ENCODE data around the gene SLFN11.
"Not testable (repeated sequence)": the region's sequence is repeated elsewhere in the genome, so short reads cannot be mapped to it uniquely, and the experiment has no call there.

The SLFN11 gene

DNA sequence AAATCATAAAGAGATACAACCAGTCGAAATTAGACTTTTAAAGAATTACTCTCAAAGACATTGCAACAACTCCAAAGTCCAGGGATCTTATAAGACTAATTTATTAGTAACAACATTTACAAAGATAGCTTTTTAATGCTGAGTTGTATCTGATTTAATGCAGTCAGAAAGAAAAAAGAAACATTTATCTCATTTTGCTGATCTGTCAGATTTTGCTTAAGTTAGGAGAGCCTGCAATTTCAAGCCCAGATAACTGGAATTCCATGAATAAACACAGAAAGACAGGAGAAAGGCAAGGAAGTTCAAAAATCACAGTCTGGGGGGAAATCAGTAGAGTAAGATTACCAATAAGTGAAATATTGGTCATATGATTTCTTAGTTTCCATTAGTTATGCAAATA lies 22.9 kb downstream of the SLFN11 start:
- no peak for DNase-seq

DNA sequence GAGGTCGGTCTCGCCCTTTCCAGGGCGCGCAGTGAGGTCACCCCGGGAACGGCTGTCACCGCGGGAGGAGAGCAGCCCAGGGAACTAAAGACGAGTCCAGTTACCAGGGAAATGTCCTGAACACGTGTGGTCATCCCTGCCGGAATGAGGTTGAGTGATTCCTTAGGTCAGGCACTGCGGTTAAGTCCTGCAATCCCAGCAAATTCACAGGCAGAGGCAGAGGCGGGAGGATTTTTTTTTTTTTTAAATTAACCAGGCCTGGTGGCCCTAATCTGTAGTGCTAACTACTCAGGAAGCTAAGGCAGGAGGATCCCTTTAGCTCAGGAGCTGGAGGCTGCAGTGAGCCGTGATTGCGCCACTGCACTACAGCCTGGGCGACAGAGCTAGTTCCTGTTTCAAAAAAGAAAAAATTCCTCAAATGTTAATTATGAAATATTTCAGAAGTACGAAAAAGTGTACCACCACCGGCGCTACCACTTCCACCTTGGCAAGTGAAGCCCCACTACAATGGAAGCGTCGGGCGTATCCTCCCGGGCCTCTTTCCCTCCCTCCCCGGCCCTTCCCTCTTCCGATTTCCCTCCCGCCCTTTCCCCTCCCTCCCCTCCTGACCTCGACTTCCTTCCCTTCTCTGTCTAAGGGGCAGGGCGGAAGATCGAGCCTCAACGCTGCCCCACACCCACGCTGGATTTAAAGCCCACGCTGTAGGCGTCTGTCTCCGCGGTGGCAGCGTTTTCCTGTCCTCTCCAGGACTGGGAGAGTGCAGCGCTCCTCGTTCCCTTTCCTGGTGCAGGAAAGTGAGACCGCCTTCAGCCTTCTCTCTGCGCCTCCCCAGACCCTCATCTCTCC lies 27.3 kb downstream of the SLFN11 start:
- peak; percentile 35 for DNase-seq

DNA sequence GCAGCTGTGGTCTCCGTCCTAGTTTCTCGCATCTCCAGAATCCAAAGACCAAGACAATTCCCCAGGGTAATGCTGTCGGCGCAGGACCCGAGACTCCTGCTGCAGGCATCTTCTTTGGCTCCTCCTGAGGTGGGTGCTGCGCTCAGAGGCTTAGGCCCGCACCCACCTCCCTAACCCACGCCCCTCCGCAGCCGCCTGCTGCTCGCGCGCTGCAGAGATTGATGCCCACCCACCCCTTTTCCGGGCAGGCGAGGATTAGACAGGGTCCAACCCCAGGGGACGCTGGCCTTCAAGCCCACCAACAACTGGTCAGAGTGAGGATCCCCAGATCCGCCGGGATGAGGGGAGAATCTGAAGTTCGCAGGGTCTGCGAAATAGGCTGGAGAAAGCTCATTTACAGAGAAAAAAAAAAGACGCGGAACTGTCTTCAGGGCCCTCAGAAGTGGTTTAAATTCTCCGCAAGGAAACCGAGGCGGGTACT lies 27.9 kb downstream of the SLFN11 start:
- no peak for DNase-seq

DNA sequence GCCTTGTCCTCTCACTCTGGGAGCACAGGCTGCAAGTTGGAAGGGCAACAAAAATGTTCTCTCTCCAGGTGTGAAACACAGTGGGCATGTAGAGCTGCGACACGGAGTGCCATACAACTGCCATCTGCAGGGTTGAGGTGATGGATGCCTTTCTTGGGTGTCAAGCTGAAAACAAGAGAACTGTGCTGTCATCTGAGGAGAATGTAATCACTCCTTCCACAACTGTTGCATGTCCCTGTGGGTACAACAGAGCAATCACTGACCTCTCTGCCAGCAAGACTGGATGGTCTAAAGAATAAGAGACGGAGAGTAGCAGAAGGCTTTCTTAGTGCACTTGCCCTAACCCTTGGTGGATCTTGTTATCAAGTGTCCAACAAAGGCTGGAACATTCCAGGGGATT lies 29.2 kb downstream of the SLFN11 start:
- no peak for DNase-seq

DNA sequence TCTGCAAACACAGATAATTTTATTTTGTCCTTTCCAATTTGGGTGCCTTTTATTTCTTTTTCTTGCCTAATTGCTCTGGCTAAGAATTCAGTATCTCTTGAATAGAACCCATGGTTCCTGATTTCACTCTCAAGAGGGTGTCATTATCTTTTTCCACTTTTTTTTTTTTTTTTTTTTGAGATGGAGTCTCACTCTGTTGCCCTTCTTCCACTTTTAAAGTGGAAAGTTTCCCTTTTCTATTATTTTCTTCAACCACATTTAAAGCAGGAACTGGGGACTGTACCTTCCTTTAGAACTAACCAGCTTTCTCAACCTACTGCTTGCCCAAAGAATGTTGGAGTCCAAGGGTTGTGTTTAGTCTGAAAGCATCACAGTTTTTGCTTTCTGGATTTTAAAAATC lies 31.1 kb downstream of the SLFN11 start:
- DNase-seq: no peak

DNA sequence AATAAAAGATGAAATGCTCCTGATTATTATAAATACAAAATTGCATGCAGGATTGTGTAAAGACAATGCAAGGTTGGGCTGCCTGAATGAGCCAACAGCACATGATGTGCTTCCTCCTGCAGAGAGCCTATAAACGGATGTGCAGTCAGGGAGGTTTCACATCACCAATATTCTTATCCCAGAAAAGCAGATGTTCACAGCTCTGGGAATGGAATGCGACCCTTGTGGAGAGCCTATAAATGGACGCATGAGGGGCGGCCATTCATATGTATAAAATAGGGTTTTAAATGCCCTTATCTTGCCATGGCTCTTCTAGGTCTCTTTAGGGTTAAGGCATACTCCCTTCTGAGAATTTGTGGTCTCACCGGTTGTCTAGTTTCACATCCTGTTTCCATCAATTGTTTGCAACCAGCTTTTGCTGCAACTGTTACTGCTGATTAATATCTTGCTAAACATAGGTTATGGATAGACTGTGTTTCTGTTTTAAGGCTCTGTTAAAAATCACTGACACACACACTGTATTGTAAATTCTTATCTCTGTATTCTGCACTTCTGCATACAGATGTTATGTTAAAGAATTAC lies 31.9 kb downstream of the SLFN11 start:
- no peak for DNase-seq

DNA sequence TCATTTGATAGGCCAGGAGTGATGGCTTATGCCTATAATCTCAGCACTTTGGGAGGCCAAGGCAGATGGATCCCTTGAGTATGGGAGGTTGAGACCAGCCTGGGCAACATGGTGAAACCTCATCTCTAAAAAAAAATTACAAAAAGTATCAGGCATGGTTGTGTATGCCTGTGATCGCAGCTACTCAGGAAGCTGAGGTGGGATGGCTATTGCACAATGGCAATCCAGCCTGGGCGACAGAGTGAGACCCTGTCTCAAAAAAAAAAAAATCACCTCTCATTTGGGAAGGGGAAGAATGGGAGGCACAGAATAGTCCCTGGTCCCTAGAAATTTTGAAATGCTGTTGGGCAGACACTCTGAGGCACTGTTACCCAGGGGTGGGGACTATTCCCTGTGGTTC lies 35.2 kb downstream of the SLFN11 start:
- no peak for DNase-seq

DNA sequence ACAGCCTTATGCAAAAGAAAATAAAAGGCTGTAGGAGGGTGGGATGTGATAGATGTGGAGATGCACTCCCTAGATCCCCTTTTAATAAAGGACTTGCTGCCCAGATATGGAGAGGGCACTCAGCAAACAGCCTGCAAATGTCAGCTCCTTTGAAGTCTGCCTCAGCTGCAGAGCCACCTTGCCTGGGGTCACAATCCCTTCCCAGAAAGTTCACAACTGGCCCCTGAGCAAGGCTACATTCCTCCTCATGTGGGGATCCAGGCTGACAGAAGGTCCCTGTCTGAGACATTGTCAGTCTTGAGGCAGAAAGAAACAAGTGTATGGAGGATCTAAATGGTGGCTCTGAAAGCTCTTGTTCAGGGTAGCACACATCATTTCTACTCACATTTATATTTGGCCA lies 36.1 kb downstream of the SLFN11 start:
- no peak for DNase-seq

DNA sequence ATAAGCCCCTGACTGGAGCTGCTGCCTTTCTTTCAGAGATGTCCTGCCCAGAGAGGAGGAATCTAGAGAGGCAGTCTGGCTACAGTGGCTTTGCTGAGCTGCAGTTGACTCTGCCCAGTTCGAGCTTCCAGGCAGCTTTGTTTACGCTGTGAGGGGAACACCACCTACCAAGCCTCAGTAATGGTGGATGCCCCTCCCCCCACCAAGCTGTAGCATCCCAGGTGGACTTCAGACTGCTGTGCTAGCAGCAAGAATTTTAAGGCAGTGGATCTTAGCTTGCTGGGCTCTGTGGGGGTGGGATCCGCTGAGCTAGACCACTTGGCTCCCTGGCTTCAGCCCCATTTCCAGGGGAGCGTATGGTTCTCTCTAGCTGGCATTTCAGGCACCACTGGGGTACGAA lies 39.8 kb downstream of the SLFN11 start:
- DNase-seq: not testable (repeated sequence)

DNA sequence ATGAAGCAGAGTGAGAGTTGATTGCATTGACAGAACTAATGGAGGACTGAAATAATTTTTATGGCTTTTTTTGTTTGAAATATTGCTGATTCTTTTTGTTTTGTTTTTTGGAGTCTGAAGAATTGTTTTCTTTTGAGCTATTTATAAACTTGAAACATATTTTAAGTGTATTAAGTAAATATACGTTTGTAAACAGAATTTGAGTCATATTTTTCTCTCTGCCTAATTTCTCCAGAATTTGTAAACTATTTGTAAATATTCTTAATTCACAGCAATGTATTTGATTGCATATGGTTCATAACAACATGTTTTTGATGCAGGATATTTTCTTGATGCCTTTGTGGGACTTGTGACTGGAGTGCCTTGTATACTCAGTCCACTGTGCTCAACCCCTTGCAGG lies 50.7 kb downstream of the SLFN11 start:
- no peak for DNase-seq

DNA sequence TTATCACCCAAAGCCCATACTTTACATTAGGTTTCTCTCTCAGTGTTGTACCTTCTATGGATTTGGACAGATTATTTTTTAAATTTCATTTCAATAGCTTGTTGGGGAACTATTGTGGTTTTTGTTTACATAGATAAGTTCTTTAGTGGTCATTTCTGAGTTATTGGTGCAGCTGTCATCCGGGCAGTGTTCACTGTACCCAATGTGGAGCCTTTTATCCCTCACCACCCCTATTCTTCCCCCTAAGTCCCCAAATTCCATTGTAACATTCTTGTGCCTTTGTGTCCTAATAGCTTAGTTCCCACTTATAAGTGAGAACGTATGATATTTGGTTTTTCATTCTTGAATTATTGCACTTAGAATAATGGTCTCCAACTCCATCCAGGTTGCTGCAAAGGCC lies 57.5 kb downstream of the SLFN11 start:
- DNase-seq: no peak

DNA sequence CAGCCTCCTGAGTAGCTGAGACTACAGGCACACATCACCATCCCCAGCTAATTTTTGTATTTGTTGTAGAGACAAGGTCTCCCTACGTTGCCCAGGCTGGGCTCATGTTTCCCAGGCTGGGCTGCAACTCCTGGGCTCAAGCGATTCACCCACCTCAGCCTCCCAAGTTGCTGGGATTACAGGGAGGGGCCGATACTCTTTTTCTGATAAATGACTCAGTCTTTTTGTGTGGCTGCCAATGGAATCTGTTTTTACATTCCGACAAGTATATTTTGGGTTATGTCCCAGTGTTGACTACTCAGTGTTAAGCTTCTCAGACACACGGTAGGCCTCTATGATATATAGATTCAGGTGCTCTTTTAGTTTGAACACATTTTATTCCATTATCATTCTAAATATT lies 58.1 kb downstream of the SLFN11 start:
- peak; percentile 28 for DNase-seq

DNA sequence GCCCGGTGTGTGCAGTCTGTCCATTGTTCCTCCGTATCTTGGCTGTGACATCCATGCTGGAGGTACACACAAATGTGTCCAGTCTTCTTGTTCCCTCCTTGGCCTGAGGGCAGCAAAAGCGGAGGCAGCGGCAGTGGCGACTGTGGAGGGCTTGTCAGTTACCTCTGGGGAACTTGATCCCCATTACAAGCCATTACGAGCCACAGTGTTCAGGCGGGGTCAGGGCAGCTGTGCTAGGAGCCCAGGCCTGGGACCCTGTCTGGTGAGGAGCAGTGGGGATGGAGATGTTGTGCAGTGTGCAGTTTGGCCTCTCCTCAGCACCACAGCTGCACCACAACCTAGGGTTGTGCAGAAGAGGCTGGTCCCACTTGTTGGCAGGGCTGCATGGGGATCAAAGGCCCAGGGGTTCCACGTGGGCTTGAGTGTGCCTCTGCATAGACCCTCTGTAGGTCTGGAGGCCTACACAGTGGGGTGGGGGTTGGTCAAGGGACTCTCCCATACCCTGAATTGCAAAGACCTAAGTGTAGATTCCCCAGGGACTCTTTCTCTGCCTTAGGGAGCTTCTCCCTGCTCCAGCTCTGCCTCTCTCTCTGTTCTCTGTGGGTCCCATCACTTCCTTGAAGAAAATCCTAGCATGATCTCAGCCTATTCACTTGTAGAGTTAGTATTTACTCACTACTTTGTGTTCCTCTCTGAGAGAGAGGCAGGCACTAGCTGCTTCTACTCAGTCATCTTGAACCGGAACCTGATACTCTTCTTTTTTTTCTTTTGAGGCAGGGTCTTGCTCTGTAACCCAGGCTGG lies 58.8 kb downstream of the SLFN11 start:
- DNase-seq: no peak

DNA sequence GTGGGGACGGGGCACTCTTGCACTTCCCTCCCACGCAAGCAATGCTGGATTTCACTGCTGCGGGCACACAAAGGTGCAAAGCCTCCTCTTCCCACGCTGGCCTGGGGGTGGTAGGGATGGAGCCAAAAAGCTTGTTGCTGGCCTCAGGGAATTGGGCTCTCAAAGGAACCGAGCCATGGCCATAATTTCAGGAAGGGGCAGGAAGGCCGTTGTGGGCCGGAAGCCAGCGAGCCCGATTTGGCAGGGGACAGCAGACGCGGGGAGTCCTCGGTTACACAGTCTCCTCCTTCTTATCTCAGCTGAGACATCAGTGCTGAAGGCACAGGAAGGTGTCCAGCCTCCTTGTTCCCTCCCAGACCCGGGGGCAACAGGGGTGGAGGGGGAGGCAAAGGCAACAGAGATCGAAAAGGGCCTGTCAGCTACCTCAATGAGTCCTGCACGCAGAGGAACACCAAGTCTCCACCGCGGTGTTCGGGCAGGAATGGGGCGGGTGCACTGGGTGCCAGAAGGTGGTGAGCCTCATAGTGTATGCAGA lies 59.5 kb downstream of the SLFN11 start:
- DNase-seq: peak; percentile 8

DNA sequence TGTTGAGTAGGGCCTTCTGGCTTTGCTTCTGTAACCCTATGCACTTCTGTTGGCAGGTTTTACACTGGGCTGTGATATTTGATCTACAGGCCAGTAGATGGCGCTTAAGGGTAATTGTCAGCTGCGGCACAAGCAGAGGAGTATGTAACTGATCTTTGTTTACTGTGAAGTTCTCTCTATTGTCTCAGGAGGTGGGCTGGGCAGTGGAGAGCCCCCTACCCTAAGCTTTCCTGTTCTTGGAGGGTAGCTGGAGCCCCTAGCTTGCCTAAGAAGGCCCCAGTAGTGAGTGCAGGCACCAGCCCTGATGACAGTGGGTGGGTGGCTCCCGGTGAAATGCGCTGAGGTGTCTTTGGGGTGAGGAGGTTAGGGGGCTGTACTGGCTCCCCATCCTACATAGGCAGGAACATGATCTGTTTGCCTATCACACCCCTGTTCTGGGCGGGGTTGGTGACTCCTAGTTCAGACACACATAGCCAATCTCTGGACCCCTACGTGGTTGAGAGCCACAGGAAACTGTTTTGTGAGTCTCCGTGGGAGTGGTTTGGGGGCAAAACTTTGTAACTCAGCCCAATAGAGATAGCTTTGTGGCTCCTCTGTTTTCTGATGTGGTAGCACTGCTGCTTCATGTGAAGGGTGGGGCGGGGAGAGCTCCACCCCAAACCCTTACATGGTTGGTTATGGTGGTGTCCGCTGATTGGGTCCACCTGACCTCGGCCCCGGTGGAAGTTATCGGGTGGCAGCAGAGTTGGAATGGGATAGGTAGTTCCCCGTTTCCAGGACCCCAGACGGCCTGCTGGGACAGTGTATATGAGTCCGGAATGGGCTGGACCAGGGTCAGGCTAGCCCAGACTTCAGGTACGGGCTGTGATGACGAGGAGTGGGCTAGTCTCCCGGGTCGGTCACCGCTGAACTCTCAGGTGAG lies 60.4 kb downstream of the SLFN11 start:
- peak; percentile 75 for DNase-seq

DNA sequence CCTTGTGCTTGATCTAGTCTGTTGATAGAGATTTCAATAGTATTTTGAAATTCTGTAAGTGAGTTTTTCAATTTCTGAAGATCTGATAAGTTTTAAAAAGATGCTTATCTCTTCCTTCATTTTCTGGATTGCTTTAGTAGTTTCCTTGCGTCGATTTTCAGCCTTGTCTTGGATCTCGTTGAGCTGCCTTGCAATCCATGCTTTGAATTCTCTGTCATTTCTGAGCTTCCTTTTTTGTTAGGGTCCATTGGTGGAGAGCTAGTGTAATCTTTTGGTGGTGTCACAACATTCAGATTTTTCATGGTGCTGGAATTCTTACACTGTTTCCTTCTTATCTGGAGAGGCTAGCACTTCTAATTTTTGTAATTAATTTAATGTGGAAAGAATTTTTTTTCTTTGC lies 61.1 kb downstream of the SLFN11 start:
- no peak for DNase-seq

DNA sequence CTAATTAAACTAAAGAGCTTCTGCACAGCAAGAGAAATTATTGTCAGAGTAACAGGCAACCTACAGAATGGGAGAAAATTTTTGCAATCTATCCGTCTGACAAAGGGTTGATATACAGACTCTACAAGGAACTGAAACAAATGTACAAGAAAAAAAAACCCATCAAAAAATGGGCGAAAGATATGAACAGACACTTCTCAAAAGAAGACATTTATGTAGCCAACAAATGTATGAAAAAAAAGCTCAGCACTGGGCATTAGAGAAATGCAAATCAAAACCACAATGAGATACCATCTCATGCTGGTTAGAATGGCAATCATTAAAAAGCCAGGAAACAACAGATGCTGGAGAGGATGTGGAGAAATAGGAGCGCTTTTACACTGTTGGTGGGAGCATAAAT lies 64.1 kb downstream of the SLFN11 start:
- DNase-seq: not testable (repeated sequence)
